GM21390 (cell line): ENCODE results near the gene SHF.

Experiments used
- ATAC-seq: cut with Tn5 transposase; IDR thresholded peaks from one replicate; pipeline ENCODE4 v1.9.1; 2021; ENCODE audit not compliant: unreplicated experiment

Gene SHF

GRCh38 chr15:45174069-45174468 is 13.7 kb downstream of the SHF start:
- no peak for ATAC-seq

- no peak for ATAC-seq
Measured at GRCh38 chr15:45171912-45172311, 15.9 kb downstream of the SHF start.

- ATAC-seq, result no peak
Measured at GRCh38 chr15:45169608-45170480, 17.9 kb downstream of the SHF start.

- no peak for ATAC-seq
Measured at GRCh38 chr15:45168751-45169551, 18.8 kb downstream of the SHF start.

- no peak for ATAC-seq
Measured at GRCh38 chr15:45168286-45168685, 19.5 kb downstream of the SHF start.

GRCh38 chr15:45167631-45168205 is 20.0 kb downstream of the SHF start:
- no peak for ATAC-seq

GRCh38 chr15:45166834-45167630 is 20.7 kb downstream of the SHF start:
- ATAC-seq, result peak; percentile 98

GRCh38 chr15:45165536-45165935 is 22.2 kb downstream of the SHF start:
- no peak for ATAC-seq

GRCh38 chr15:45164914-45165313 is 22.9 kb downstream of the SHF start:
- no peak for ATAC-seq

- no peak for ATAC-seq
Measured at GRCh38 chr15:45163508-45163856, 24.3 kb downstream of the SHF start.

GRCh38 chr15:45162771-45163507 is 24.8 kb downstream of the SHF start:
- no peak for ATAC-seq

GRCh38 chr15:45161666-45162065 is 26.1 kb downstream of the SHF start:
- ATAC-seq, result no peak

GRCh38 chr15:45157974-45158373 is 29.8 kb downstream of the SHF start:
- ATAC-seq, result no peak

- ATAC-seq, result no peak
Measured at GRCh38 chr15:45156744-45157455, 30.9 kb downstream of the SHF start.

- ATAC-seq, result no peak
Measured at GRCh38 chr15:45155739-45156138, 32.0 kb downstream of the SHF start.

GRCh38 chr15:45151998-45152828 is 35.6 kb downstream of the SHF start:
- ATAC-seq, result no peak

- no peak for ATAC-seq
Measured at GRCh38 chr15:45150997-45151396, 36.8 kb downstream of the SHF start.

GRCh38 chr15:45150481-45150880 is 37.3 kb downstream of the SHF start:
- no peak for ATAC-seq

GRCh38 chr15:45149060-45149459 is 38.7 kb downstream of the SHF start:
- no peak for ATAC-seq
